Smooth muscle cell (in vitro differentiated cells): ENCODE measurements around the gene IPO9. TPM values are rescaled to one million over a fixed set of nuclear protein-coding genes. Genes with fewer than 3 reads are reported as not detected.
A peak's percentile ranks its signal among the peaks of the same experiment; 100 is the strongest.

ENCODE experiments used
- DNase-seq: peaks from one replicate; lab custom pipeline; 2025; ENCODE audit not compliant: unreplicated experiment; lab: John Stamatoyannopoulos, UW
- H2AFZ ChIP-seq: fragments of 200-600 bp; sonication (generic); 2 replicates; pipeline ENCODE4 v1.6.0; 2016; ENCODE audit warnings: antibody characterized with exemption, low read depth, mild to moderate bottlenecking
- H3F3A ChIP-seq: fragments of 200-600 bp; sonication (generic); 2 replicates; pipeline ENCODE4 v1.6.0; 2017; ENCODE audit warnings: antibody characterized with exemption, low read depth
- H3K27ac ChIP-seq: fragments of 200-600 bp; sonication (generic); 2 replicates; pipeline ENCODE4 v1.5.1; 2016; ENCODE audit warnings: low read depth, mild to moderate bottlenecking
- H3K27me3 ChIP-seq: fragments of 200-600 bp; sonication (generic); 2 replicates; pipeline ENCODE4 v1.6.1; 2016; ENCODE audit warnings: low read depth, mild to moderate bottlenecking
- H3K36me3 ChIP-seq: fragments of 200-600 bp; sonication (generic); 2 replicates; pipeline ENCODE4 v1.5.1; 2016; ENCODE audit warnings: low read depth
- H3K4me1 ChIP-seq: fragments of 200-600 bp; sonication (generic); 2 replicates; pipeline ENCODE4 v1.5.1; 2016; ENCODE audit warnings: low read depth
- H3K4me2 ChIP-seq: fragments of 200-600 bp; sonication (generic); 2 replicates; pipeline ENCODE4 v1.6.0; 2016; ENCODE audit warnings: mild to moderate bottlenecking
- H3K4me3 ChIP-seq: fragments of 200-600 bp; sonication (generic); 2 replicates; pipeline ENCODE4 v1.5.1; 2016; ENCODE audit warnings: mild to moderate bottlenecking
- H3K79me2 ChIP-seq: fragments of 200-600 bp; sonication (generic); 2 replicates; pipeline ENCODE4 v1.6.0; 2016; ENCODE audit warnings: low read depth, mild to moderate bottlenecking
- H3K9ac ChIP-seq: fragments of 200-600 bp; sonication (generic); 2 replicates; pipeline ENCODE4 v1.6.0; 2016; ENCODE audit warnings: low read depth
- H3K9me3 ChIP-seq: fragments of 200-600 bp; sonication (generic); replicated peaks from 2 replicates; pipeline ENCODE4 v1.5.1; 2016; ENCODE audit warnings: low read depth
- H4K20me1 ChIP-seq: fragments of 200-600 bp; sonication (generic); 2 replicates; pipeline ENCODE4 v1.6.0; 2016; ENCODE audit warnings: low read depth
- WGBS: methylation state at CpG from one replicate; pipeline ENCODE4 v1.1.7; 2016; ENCODE audit warnings: low lambda C conversion rate; 5-methylcytosine and 5-hydroxymethylcytosine counted together
- polyA plus RNA-seq: library from polyadenylated mRNA; unstranded; fragments of >200 nt; fragmentation: Nextera tagmentation; extraction: Ambion mirVana; gene quantifications from 2 replicates; pipeline ENCODE4 v1.2.1, GENCODE V29; 2016
- total RNA-seq: library from RNA; depleted of rRNA; stranded (reverse); fragments of >200 nt; gene quantifications from 2 replicates; pipeline ENCODE4 v1.2.3, GENCODE V29; 2014
- TF ChIP-seq, protein P1 (sequence below): fragments of 200-600 bp; sonication (generic); IDR thresholded peaks from 2 replicates; pipeline ENCODE4 v1.5.1; 2017; ENCODE audit warnings: borderline replicate concordance, mild to moderate bottlenecking, antibody characterized with exemption; ENCODE audit not compliant: insufficient read depth, poor library complexity, severe bottlenecking

The IPO9 gene
- total and polyA plus RNA-seq, 2 experiments from 2014 or later: 24.9 to 43.6 TPM

DNA sequence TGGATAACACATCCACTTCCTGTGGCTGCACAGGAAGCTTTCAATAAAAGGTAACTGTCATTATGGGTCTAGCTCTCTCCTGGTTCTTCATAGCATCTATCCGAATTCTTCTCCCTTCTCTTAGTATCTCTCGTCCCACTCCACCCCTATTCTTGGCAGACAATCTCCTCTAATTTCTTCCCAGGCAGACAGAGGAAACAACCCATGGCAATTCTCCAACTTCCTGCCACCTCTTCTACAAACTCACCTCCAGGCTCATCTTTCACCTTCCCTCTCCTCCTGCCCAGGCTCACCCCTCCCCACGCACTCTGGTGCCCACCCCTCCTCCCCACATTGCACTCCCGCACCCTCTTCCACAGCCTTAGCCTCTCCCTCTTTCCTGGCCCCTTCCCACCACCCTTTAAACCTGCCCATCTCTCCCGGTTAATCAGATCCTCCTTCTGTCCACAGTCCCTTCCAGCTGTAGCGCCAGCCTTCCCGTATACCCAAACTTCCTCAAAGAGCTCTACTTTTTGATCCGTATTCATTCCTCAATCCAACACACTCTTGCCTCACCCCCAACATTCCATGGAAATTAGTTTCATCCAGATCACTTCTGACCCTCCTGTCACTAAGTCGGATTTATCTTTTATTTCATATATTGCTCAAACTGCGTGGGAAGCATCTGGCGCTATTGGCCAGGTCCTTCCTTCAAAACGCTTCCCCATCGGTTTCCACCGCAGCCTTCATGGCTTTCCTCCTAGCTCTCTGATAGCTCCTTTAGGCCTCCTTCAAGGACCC is 85.7 kb downstream of the IPO9 start:
- Histone ChIP-seq H4K20me1 (no peaks in the 10 kb centered on the region), H3K79me2 (no peaks in the 10 kb centered on the region), H3K27me3 (no peaks in the 10 kb centered on the region), H3K27ac (peak overlapping the region; percentile 24), H3K4me2 (no peak overlapping the region), H3K36me3 (no peaks in the 10 kb centered on the region), H3K9ac (no peak overlapping the region), H2AFZ (no peak overlapping the region), H3F3A (peaks cover 11% of the 10 kb centered on the region), H3K4me1 (peaks cover 8% of the 10 kb centered on the region), H3K9me3 (no peaks in the 10 kb centered on the region), H3K4me3 (no peak overlapping the region)
- DNase-seq: no peak
- TF ChIP-seq, protein P1, sequence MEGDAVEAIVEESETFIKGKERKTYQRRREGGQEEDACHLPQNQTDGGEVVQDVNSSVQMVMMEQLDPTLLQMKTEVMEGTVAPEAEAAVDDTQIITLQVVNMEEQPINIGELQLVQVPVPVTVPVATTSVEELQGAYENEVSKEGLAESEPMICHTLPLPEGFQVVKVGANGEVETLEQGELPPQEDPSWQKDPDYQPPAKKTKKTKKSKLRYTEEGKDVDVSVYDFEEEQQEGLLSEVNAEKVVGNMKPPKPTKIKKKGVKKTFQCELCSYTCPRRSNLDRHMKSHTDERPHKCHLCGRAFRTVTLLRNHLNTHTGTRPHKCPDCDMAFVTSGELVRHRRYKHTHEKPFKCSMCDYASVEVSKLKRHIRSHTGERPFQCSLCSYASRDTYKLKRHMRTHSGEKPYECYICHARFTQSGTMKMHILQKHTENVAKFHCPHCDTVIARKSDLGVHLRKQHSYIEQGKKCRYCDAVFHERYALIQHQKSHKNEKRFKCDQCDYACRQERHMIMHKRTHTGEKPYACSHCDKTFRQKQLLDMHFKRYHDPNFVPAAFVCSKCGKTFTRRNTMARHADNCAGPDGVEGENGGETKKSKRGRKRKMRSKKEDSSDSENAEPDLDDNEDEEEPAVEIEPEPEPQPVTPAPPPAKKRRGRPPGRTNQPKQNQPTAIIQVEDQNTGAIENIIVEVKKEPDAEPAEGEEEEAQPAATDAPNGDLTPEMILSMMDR: no peak
- WGBS: 75% methylated on average over 12 of the region's 14 CpGs

DNA sequence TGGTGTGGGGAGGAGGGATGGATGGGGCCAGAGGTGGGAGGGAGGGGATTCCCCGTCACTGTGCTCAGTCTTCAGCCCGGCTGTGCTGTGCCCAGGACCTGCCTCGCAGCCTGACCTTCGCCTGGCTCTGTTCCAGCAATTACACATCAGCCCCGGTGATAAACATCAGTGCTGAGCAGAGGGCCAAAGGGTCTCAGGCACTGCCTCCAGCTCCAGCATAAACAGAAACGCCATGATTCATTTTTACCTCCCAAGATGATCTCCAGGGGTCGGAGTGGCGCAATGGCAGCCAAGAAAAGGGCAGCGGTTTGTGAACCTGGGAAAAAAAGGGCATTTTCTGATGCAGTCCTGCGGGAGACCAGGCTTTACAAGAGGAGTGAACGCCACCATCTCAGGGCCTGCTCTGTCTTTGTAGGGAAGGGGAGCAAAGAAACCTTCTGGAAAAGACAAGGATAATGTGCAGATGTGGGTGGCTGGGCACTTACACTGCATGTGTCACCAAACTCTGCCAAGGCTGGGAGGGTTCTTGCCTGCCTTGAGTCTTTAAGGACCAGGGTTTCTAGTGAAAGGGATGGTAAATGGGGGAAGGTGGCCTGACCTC is 87.8 kb downstream of the IPO9 start:
- Histone ChIP-seq H3K4me1 (peaks cover 5% of the 10 kb centered on the region), H3F3A (peaks cover 16% of the 10 kb centered on the region), H3K9ac (no peak overlapping the region), H3K27ac (peak overlapping the region; percentile 78), H3K36me3 (no peaks in the 10 kb centered on the region), H3K27me3 (no peaks in the 10 kb centered on the region), H3K79me2 (no peaks in the 10 kb centered on the region), H2AFZ (no peak overlapping the region), H3K9me3 (no peaks in the 10 kb centered on the region), H3K4me2 (peak overlapping the region; percentile 67), H3K4me3 (no peak overlapping the region), H4K20me1 (no peaks in the 10 kb centered on the region)
- TF ChIP-seq, protein P1: no peak
- WGBS: 16% methylated on average over 11 of the region's 11 CpGs
- DNase-seq: peak; percentile 26

DNA sequence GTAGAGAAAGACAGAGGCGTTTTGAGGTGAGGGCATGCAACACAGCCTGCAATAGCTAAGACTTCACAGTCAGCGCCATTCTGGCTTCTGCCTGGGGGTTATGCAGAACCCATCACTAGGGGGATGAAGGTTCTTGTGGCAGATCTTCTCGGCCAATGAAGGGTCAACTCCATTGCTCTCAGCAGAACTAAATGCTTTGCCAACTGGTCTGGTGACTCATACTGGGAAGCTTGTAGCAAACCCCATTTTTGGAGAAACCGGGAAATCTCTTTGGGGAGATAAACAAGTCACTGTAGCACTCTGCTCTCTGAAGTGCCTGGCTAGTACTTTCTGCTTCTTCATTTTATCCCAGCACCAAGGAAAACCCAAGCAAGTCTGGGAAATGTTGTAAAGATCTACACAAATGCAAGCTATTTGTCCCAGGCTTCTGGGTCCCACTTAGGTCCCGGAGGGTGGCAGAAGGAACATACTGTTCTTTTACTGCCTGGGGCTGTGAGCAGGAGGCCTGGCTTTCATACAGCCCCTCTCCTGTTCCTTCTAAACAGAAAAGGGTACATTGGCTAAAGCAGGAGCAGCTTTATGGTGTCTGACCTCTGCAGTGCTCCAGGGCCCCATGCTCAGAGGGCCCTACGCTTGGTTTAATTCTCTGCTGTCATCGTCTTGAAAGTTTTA is 88.5 kb downstream of the IPO9 start:
- no peak for DNase-seq
- Histone ChIP-seq H3K36me3 (no peaks in the 10 kb centered on the region), H3K27me3 (no peaks in the 10 kb centered on the region), H3K27ac (peak overlapping the region; percentile 78), H3K4me3 (no peak overlapping the region), H3K4me1 (no peaks in the 10 kb centered on the region), H4K20me1 (no peaks in the 10 kb centered on the region), H3K9me3 (no peaks in the 10 kb centered on the region), H3K4me2 (peak overlapping the region; percentile 67), H2AFZ (no peak overlapping the region), H3F3A (peaks cover 16% of the 10 kb centered on the region), H3K79me2 (no peaks in the 10 kb centered on the region), H3K9ac (peak overlapping the region; percentile 2)
- 33% methylated on average over 7 of the region's 7 CpGs for WGBS
- TF ChIP-seq, protein P1: no peak
